Lung (tissue), 12 donors: Measurements from ENCODE around the gene GABBR2. TPM values are rescaled to one million over a fixed set of nuclear protein-coding genes. Genes with fewer than 3 reads are reported as not detected.
"Not testable (repeated sequence)": the region's sequence is repeated elsewhere in the genome, so short reads cannot be mapped to it uniquely, and the experiment has no call there.

Experiments
- ATAC-seq: fragments of 200-7000 bp; cut with Tn5 transposase; one replicate; pipeline ENCODE4 v1.9.1; 2020; ENCODE audit warnings: moderate number of reproducible peaks; ENCODE audit not compliant: insufficient read depth, low FRiP score
- DNase-seq, 3 donors: peaks; one replicate each; pipeline ENCODE4 v3.0.0-alpha.2; 2013 to 2017
- H3K27ac ChIP-seq, 2 donors: one replicate each; pipeline ENCODE4 v1.5.1; 2013; ENCODE audit warnings: mild to moderate bottlenecking in 2 of 2, moderate library complexity in 2 of 2, control low read depth in 1 of 2, inconsistent platforms in 1 of 2, low read depth in 1 of 2, low read length in 1 of 2
- H3K27me3 ChIP-seq, 3 donors: one replicate each; pipeline ENCODE4 v1.5.1; 2013; ENCODE audit warnings: low read length in 2 of 3; ENCODE audit not compliant: control insufficient read depth in 3 of 3, insufficient read depth in 3 of 3
- H3K36me3 ChIP-seq, 4 donors: one replicate each; pipeline ENCODE4 v1.5.1; 2013; ENCODE audit warnings: low read length in 4 of 4, mild to moderate bottlenecking in 1 of 4, moderate library complexity in 1 of 4; ENCODE audit not compliant: control insufficient read depth in 4 of 4, insufficient read depth in 4 of 4
- H3K4me1 ChIP-seq, 5 donors: one replicate each; pipeline ENCODE4 v1.5.1; 2013; ENCODE audit warnings: low read length in 5 of 5, mild to moderate bottlenecking in 2 of 5, moderate library complexity in 1 of 5; ENCODE audit not compliant: control insufficient read depth in 5 of 5, insufficient read depth in 5 of 5
- H3K4me3 ChIP-seq: one replicate; pipeline ENCODE4 v1.5.1; 2013; ENCODE audit warnings: mild to moderate bottlenecking, control low read depth, moderate library complexity
- H3K9ac ChIP-seq, 2 donors: one replicate each; pipeline ENCODE4 v1.5.1; 2013; ENCODE audit warnings: low read length in 2 of 2, control low read depth in 1 of 2; ENCODE audit not compliant: insufficient read depth in 1 of 2
- H3K9me3 ChIP-seq, 4 donors: one replicate each; pipeline ENCODE4 v1.5.1; 2013; ENCODE audit warnings: low read length in 3 of 4, mild to moderate bottlenecking in 1 of 4, moderate library complexity in 1 of 4; ENCODE audit not compliant: control insufficient read depth in 4 of 4, insufficient read depth in 3 of 4
- CTCF ChIP-seq: IDR thresholded peaks from 2 replicates; pipeline ENCODE4 v1.5.1; 2012; ENCODE audit warnings: mild to moderate bottlenecking; ENCODE audit errors: control extremely low read depth, extremely low read depth
- WGBS, 2 donors: extraction: QIAGEN DNeasy Blood & Tissue Kit; methylation state at CpG; one replicate each; pipeline ENCODE4 v1.1.7; 2013; 5-methylcytosine and 5-hydroxymethylcytosine counted together
- polyA plus RNA-seq, 2 donors: library from polyadenylated mRNA; stranded (reverse); fragments of 200-250 nt; gene quantifications; one replicate each; pipeline ENCODE4 v1.2.1, GENCODE V29; 2013
- total RNA-seq, 2 donors: library from RNA; depleted of rRNA in 1 of 2; stranded (reverse); fragments of >200 nt in 1 of 2; gene quantifications; one replicate each; pipeline ENCODE4 v1.2.1, GENCODE V29; 2014 to 2021
- donor health status: control.
- donor health status: control.
- donor health status: Bipolar disorder and iron deficiency.
- donor health status: healthy.
- donor health status: DM: yes; HTN: yes; CAD: no.

Gene GABBR2
- total and polyA plus RNA-seq, 4 donors: 0.40 to 1.8 (median 0.64) TPM

- no peak for ATAC-seq
- no peak overlapping the region for H3K27ac ChIP-seq
Measured at GRCh38 chr9:98591696-98592095, 117.0 kb downstream of the GABBR2 start.

GRCh38 chr9:98590101-98590500 is 118.6 kb downstream of the GABBR2 start:
- H3K4me3 ChIP-seq: no peak overlapping the region
- H3K27ac ChIP-seq: no peak overlapping the region
- no peaks in the 10 kb centered on the region for H3K36me3 ChIP-seq
- WGBS, 2 donors: 74 to 85% methylated on average over 3 of the region's 3 CpGs
- H3K27me3 ChIP-seq: no peaks in the 10 kb centered on the region
- no peaks in the 10 kb centered on the region for H3K9me3 ChIP-seq
- TF ChIP-seq CTCF: no peak
- ATAC-seq (no peak), DNase-seq (no peak)
- H3K9ac ChIP-seq: no peak overlapping the region
- peaks cover 0 to 2% (median 0%) of the 10 kb centered on the region in 5 donors for H3K4me1 ChIP-seq

More at GRCh38 chr9:98591696-98592095, 117.0 kb downstream of the GABBR2 start:
- H3K4me3 ChIP-seq: no peak overlapping the region
- H3K9ac ChIP-seq: no peak overlapping the region
- H3K36me3 ChIP-seq: no peaks in the 10 kb centered on the region
- no peak for TF ChIP-seq CTCF
- DNase-seq: no peak
- H3K27me3 ChIP-seq: no peaks in the 10 kb centered on the region
- 91 to 93% methylated on average over 3 of the region's 3 CpGs for WGBS, 2 donors
- H3K4me1 ChIP-seq: peaks cover 0 to 2% (median 0%) of the 10 kb centered on the region in 5 donors
- H3K9me3 ChIP-seq: no peaks in the 10 kb centered on the region

- Histone ChIP-seq H3K9me3 (no peaks in the 10 kb centered on the region), H3K27me3 (no peaks in the 10 kb centered on the region), H3K9ac (no peak overlapping the region), H3K27ac (no peak overlapping the region), H3K4me1 (peaks cover 0 to 2% (median 0%) of the 10 kb centered on the region in 5 donors), H3K4me3 (no peak overlapping the region), H3K36me3 (no peaks in the 10 kb centered on the region)
- DNase-seq (no peak), ATAC-seq (no peak)
- TF ChIP-seq CTCF: no peak
- 82 to 83% methylated on average over 4 of the region's 4 CpGs for WGBS, 2 donors
Measured at GRCh38 chr9:98589102-98589501, 119.6 kb downstream of the GABBR2 start.

GRCh38 chr9:98584853-98585438 is 123.8 kb downstream of the GABBR2 start:
- not testable (repeated sequence) for H3K36me3 ChIP-seq, DNase-seq, H3K9ac ChIP-seq, H3K9me3 ChIP-seq, H3K4me3 ChIP-seq, H3K4me1 ChIP-seq, ATAC-seq, H3K27ac ChIP-seq, H3K27me3 ChIP-seq
- WGBS, 2 donors: 88 to 94% methylated on average over 9 of the region's 10 CpGs
